ENCODE results near the gene CNTROB.
A peak's percentile ranks its signal among the peaks of the same experiment; 100 is the strongest.

CNTROB gene

DNA sequence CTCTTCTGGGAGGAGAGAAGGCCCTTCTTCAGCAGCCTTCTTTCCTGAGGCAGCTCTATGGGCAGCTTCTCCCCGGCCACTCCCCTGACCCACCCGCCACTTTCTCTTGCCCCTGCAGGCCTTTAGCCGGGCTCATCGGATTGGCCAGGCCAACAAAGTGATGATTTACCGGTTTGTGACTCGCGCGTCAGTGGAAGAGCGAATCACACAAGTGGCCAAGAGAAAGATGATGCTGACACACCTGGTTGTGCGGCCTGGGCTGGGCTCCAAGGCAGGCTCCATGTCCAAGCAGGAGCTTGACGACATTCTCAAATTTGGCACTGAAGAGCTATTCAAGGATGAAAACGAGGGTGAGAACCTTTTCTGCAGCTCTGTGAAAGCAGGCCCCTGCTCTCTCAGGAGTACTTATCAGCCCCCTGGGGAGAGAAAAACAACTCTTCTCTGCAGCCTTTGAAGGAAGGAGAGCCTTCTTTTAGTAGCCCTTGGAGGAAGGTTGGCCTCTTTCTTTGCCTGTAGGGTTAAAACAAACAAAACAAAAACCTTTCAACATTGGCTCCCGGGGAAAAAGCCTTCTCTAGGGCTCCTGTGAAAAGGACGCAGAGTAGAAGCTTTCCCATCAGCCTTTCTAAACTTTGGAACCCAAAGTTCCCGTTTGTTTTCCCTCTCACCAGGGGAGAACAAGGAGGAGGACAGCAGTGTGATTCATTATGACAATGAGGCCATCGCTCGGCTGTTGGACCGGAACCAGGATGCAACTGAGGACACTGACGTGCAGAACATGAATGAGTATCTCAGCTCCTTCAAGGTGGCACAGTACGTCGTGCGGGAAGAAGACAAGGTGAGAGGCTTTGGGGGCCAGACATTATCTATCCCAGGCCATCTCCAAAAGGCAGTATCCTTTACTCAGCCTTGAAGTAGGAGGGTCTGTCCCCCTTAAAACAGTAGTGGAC lies 28.6 kb upstream of the CNTROB start:
- DNase-seq = no peak

DNA sequence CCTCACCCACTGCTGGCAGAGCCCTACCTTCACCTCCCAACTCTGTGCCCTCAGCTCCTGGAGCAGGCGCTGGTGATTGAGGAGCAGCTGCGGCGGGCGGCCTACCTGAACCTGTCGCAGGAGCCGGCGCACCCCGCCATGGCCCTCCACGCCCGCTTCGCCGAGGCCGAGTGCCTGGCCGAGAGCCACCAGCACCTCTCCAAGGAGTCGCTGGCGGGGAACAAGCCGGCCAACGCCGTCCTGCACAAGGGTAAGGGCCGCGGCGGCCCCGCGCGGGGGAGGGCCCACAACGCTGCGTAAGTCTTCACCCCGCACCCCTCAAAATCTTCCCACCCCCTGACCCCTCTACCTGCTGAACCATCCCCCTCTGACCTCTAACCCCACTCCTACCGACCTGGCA lies 22.9 kb upstream of the CNTROB start:
- DNase-seq = no peak

DNA sequence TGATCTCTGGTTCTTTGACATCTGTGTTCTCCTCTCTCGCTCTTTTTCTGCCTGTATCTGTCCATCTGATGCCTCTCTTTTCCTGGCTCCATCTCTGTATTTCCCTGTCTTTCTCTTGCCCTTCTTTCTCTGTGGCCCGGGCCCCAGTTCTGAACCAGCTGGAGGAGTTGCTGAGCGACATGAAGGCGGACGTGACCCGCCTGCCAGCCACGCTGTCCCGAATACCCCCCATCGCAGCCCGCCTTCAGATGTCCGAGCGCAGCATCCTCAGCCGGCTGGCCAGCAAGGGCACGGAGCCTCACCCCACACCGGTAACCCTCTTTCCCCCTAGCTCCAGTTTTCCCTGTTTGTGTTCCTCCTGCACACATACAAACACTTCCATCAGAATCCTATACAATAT lies 21.7 kb upstream of the CNTROB start:
- no peak for DNase-seq

DNA sequence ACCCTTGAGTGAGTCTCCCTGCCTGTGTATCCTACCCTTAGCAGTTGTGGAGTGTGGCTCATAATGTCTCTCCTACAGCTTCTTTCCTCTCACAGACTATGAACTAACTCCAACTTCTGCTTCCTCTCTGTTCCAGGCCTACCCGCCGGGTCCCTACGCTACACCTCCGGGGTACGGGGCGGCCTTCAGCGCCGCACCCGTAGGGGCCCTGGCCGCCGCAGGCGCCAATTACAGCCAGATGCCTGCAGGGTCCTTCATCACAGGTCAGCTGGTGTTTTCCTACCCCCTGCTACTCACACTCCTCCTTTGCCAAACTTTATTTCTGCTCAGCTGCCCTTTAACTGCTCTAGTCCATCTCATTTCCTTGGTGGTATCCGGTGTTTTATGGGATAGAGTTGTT lies 21.3 kb upstream of the CNTROB start:
- no peak for DNase-seq

DNA sequence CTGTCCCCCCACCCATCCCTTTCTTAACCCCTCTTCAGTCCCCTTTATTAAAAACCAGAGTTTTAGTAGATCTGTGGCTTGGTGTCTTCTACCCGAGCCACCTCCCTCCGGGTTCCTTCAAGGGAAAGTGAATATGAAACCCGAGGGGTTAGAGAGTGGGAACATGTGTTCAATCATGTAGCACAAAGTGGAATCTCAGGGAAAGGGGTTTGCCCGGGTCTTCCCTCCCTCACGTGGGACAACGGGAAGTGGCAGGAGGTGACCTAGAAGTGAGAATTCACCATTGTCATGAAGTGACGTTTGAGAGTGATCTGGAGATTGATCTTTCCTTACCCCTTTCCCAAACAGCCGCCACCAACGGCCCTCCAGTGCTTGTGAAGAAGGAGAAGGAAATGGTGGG lies 20.9 kb upstream of the CNTROB start:
- no peak for DNase-seq

DNA sequence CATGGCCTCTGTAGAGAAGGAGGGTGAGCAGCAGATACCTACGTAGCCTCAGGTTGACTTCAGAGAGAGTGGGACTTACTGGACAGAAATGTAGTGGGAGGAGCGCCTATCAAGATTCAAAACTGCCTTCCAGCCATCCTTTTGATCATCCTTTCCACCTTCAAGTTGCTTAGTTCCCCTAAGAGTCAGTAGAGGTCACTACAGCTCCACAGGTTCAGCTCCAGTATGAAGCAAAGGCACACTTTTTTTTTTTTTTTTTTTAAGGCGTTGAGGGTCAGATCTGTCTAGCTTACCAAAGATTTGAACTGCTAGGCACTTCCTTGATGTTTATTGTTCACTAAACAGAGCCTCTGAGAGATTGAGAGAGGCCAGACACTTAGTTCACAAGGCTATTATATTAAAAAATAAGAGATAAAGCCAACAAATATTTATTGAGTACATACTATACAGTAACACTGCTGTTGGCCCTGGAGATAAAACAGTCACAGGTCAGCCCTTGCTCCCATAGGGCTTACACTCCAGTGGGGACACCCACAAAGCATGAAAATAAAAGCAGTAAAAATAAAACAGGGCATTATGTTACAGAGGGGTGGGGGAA lies 19.0 kb upstream of the CNTROB start:
- no peak for DNase-seq

DNA sequence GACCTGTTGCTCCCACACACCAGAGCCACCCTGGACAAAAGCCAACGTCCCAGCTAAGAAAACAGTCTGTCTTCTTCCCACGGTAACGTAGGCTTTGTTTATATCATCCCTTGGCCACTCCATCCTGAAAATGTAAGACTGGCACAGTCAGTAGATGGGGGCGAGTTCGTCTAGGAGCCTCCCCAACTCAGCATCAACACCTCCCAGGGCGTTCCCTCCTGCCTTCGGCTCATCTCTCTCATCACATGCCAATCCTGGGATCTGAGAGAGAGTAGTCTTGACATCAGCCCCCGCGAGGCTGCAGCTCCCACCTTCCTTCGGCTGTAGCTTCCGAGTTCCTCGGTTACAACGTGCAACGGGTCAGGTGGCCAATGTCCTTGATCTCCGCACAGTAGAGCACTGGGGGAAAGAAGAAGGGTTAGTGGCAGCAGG lies 16.8 kb upstream of the CNTROB start:
- no peak for DNase-seq

DNA sequence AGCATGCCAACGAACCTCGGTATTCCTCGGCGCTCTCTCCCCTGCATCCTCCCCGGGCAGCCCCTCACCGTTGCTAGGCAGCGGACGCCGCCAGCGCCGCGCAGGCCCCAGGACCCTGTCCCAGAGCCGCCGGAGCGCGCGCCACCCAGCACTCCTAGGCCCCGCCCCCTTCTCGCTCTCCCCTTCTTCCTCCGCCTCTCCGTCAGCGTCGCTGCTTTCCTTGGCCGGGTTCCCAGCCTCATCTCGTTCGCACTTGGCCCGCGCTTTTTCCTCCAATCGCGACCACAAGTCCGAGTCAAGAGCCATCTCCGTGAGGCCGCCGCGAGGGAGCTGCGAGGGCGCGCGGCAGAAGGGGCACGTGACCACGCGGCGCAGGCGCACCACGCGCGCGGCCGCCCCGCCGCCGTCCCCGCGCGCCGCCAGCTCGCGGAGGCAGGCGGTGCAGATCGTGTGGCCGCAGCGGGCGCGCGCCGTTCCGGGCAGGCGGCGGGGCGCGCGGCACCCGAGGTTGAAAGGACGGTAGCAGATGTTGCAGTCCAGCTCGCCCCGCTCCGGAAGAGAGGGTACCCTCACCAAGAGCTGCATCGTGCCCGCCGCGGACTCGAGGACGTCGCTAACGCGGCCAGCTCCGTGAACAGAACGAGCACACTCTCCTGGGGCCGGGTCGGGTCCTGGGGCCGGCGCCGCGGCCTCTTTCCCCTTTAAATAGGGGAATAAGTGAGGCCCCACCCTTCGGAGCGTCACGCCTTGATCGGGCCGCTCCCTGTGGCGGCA lies 16.2 kb upstream of the CNTROB start, which contains the start of gene RNF227:
RNF227 (minus strand) TSS at position 679 of the 774 bp plus-strand sequence; CDS start at position 585, 94 bp downstream.
- DNase-seq = peak; percentile 79

DNA sequence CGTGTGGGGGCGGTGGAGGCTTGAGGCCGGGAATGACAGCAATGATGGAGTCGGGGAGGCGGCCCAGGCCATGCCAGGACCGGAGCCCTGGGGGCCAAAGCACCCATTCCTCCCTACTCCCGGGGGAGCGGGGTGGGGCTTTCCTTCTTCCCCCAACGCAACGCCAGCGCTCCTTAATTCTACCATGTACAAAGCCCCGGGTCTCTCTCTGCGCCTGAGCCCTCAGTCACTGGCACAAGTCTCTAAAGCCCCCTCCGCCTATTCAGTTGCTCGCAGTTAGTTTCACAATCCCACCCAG lies 15.7 kb upstream of the CNTROB start:
- DNase-seq = peak; percentile 23

DNA sequence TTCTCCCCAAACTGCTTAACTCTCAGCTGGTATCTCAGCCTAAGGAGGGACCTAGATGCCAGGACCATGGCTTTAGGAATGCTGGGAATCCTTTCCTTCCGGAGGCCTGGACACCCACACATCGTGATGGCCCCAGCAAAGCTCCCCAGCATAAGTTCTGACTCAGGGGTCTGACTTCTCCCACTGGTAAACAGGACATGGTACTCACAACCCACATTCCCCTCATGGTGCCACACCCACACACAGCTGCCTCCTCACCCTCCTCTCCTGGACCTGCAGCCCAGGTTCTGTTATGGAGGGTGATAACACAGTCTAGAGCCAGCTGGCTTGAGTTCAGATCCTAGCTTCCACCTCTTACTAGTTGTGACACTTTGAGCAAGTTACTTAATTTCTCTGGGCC lies 15.2 kb upstream of the CNTROB start:
- no peak for DNase-seq

DNA sequence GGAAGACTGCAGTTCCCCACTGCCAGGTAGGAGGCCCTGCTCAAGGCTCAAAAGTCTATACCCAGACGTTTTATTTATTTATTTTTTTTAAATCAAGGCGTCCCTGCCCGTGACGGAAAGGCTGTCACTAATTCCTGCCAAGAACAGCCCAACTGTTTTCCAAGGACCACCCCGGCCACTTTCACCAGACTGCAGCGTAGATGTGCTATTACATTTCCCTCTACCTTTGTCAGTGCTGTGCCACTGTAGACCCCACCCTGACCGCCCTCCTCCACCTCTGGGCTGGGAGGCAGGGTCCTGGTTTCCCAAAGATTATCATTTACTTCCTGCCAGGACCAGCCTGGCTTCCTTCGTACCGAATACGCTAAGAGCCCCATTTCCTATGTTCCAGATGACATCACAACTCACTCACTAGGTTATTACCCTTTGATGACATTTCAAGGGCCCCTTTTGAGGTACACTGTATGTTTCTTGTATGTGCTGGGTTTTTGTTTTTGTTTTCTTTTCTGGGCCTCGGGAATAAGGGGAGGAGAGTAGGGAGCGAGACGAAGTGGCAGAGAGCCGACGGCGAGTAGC lies 9.6 kb upstream of the CNTROB start:
- no peak for DNase-seq

DNA sequence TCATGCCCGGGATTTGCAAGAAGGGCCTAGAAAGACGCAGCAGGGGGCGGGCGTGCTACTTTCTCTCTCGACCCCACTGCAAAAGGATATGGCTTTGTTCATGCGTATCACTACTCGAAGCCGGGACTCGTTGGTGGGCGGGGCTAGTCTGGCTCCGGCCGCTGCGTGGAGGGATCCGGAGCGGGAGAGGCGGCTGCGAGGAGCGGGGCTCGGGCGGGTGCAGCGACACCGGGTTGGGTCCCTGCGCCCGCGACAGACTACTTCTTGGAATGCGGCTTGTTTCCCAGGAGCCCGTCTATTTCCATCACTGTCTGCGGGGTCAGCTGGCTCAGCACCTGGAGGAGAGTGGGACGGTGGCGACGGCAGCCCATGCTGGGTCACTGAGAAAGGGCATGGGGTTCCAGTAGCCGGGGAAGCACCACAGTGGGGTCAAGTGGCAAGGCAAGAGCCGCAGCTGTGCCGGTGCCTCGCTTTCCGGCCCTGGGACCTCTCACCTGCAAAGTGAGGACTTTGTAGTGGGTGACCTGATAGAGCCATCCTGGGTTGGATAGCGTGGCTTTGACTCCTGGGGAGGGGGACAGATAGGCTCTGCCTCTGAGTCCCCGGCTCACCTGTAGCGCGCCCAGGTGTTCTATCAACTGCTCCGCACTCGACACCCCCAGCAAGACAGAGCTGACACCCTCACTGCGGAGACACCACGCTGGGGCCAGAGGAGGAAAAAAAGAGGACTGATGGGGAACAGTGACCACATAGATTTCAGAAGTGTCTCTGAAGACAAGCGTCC lies 9.0 kb upstream of the CNTROB start:
- DNase-seq = peak; percentile 85

DNA sequence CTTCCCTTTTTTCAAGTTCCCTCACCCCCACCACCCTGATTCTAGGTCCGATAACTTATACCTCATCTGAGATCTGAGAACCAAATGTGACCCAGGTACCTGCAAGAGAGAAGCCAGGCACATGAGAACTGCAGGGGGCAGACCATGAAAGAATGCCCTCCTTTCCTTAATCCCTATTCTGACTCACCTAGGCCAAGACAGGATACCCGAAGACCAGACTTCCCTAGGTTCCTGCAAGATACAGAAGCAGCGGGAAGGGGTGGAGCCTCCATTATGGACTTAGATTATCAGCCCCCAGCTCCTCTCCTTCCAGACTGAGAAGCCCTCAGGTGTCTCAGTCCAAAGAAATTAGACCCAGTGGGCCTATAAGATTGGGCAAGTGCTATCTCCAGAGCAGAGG lies 4.4 kb upstream of the CNTROB start:
- DNase-seq = no peak

DNA sequence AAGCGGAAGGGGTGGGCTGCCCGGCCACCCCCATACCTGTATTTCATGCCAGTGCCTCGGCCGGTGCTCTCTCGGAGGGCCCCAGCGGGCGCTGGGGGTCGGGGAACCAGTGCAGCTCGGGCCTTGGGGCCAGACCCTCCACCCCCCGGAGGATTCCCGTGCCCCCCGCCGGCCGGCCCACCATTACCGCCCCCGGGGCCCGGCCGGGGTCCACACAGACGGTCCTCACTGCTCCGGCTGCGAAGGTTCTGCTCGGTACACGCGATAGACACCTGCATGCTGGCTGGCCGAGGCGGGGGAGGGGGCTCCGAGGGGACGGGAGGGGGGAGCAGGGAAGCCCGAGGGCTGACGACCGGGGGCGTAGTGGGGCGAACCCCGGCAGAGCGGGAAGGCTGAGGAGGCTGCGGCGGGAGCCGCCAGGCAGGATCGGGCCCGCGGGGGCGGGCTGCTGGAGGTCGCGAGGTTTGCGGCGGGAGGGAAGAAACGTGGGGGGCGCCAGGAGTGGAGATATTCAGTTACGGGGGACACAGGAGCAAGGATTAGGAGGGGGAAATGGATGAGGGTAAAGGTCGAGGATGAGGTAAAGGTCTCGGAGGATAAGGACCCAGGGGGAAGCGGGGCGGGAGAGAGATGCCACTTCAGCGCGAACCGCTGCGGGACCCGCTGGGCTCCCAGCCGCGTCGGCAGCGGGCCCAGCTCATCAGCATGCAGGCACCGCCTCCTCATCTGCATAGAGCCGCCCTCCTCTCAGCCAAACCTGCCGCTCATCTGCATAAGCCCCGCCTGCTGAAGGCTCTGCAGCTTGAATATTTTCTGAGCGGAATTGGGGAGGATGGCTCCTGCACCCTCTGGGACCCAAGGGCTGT lies 2.6 kb upstream of the CNTROB start, which contains the start of gene KCNAB3:
KCNAB3 (minus strand) TSS at position 699 of the 866 bp plus-strand sequence; CDS start at position 278, 421 bp downstream.
- peak; percentile 39 for DNase-seq

DNA sequence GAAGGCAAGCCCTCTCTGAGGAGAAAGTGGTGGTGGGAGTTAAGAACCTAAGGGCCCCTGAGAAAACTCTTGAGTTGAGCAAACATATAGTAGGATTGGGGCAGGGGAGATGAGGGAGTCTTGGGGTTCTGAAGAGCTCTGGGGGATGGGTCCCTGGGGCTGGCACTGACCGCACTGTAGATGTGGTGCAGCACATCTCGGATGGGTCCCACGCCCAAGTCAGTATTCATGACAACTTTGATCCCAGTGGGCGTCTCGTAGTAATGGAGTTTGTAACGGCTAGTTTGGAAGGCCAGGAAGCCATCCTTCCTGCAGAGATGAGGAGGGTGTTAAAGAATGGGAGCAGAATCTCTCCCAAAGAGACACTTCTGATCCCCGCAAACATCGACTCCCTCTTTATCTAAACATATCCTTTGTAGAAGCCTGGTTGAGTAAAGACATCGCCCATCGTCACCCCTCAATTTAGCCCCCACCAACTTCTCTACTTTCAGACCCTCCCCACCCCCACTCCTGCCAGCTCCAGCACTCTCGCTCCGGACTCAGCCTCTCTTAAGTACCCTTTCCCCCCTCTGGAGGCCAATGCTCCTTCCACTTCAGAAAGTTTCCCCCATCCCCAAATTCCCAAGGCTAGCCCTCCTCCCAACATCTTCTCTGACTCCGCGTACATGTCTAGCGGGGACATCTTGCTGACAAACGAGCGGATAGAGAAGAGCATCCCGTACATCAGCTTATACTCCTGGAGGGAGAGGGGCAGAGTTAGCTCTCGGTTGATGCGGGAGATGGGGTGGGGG lies 970 bp upstream of the CNTROB start:
- DNase-seq = no peak

DNA sequence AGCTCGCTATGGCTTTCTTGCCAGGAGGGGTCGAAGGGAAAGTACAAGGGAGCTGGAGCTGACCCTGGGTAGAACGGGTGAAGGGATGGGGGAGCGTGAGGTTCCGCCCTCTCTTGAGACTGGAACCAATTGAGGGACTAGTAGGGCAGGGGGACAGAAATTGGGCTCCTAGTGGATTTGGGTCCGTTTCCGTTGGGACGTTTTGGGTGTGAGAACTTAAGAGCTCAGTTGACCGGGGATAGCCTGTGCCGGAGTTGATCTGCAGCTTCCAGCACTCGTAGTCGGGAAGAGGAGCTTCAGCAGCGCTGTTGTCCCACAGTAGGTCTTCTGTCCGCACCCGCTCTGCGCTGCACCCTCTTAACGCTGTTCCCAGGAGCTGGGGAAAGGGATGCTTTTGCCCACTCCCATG lies 481 bp downstream of the CNTROB start:
- DNase-seq = no peak

DNA sequence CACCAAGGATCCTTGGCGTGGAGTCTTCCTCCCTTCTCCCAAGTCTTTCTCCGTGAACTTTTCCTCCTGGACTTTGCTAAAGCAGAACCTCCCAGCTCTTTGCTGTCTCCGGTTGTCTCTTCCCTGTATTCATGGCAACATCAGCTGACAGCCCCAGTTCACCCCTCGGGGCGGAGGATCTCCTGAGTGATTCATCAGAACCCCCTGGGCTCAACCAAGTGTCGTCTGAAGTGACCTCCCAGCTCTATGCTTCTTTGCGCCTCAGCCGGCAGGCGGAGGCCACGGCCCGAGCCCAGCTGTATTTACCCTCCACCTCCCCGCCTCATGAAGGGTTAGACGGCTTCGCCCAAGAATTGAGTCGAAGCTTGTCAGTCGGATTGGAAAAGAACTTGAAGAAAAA lies 943 bp downstream of the CNTROB start:
- DNase-seq = peak; percentile 34

DNA sequence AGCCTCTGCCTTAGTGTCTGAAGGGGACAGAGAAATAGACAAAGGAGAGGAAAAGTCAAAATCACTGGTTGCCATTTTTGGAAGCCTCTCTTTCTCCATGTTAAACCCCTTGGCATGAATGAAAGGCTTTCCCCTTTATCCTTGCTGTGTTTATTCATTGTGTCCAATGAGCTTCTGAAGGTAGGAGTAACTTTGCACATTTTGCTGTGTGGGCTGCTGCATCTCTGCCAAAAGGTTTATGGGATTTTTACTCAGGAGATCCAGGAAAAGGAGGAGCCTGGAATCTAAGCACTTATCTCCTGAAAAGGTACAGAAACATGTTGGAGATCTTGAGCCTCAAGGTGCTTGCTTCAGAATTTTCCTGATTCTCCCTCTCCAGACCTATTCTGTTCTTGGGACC lies 3.9 kb downstream of the CNTROB start:
- no peak for DNase-seq

DNA sequence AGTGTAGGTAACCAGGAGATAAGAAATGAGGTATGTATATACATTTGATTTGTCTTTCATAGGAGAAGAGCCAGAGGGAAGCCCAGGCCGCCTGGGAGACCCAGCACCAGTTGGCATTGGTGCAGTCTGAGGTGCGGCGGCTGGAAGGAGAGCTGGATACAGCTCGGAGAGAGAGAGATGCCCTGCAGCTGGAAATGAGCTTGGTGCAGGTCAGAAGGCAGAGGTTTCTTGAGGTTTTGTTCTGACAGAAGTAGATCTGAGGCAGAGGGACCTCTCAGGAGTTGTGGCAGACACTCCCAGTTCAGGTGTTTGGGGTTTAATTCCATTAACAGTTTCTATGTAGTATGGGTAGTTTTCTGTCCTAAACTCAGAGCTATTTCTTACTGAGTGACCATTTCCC lies 8.0 kb downstream of the CNTROB start:
- no peak for DNase-seq

DNA sequence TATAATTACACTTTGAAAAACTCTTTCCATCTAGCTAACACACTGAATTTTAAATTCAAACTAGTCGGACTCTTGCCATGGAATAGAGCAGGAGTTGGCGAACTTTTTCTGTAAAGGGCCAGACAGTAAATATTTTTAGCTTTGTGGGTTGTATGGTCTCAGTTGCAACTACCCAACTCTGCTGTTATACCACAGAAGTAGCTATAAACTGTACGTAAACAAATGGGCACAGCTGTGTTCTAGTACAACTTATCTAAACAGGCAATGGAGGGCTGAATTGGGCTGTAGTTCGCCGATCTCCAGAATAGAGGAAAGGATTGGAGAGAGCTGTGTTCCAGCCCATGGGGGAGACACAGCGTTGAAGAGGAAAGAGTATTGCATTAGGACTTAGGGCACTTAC lies 8.7 kb downstream of the CNTROB start:
- no peak for DNase-seq

DNA sequence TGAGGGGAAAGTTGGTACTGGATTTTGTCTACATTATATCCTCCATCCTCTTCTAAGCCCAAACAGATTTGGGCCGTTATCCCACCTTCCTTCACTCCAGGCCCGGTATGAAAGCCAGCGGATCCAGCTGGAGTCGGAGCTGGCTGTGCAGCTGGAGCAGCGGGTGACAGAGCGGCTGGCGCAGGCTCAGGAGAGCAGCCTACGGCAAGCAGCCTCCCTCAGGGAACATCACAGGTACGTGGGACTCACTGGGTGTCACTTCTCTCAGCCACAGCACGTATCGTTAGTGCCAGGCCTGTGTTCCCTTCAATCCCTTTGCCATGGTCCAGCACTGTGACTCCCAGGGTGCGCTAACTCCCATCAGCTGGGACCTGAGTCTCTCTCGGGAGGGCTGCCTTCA lies 11.3 kb downstream of the CNTROB start:
- DNase-seq = no peak

All from activated CD8-positive, alpha-beta memory T cell treated with anti-CD3 and anti-CD28 coated beads, Interleukin-2, amount 50 U/mL, for 4 hours (primary cell).